Thoracic aorta (tissue), 2 donors: ENCODE results near the gene TSPAN19. TPM values are rescaled to one million over a fixed set of nuclear protein-coding genes. Genes with fewer than 3 reads are reported as not detected.
"Not testable (repeated sequence)": the region's sequence is repeated elsewhere in the genome, so short reads cannot be mapped to it uniquely, and the experiment has no call there.

ENCODE experiments used
- ATAC-seq: fragments of 150-250 bp; one replicate; pipeline ENCODE4 v1.8.0; 2017; ENCODE audit warnings: low read depth; ENCODE audit not compliant: insufficient number of reproducible peaks, low FRiP score
- DNase-seq: peaks from one replicate; pipeline ENCODE4 v3.0.0-alpha.2; 2020; ENCODE audit warnings: low spot score
- H3K27ac ChIP-seq, 2 donors: fragments of 200-600 bp; sonication (generic); 1 replicate in 1 of 2; 2 replicates in 1 of 2; pipeline ENCODE4 v1.5.1; 2016; ENCODE audit warnings: mild to moderate bottlenecking in 2 of 2, moderate library complexity in 2 of 2
- H3K27me3 ChIP-seq: fragments of 200-600 bp; sonication (generic); replicated peaks from 2 replicates; pipeline ENCODE4 v1.6.0; 2016; ENCODE audit warnings: mild to moderate bottlenecking; ENCODE audit not compliant: insufficient read depth
- H3K36me3 ChIP-seq: fragments of 200-600 bp; sonication (generic); one replicate; pipeline ENCODE4 v1.5.1; 2016
- H3K4me1 ChIP-seq, 2 donors: fragments of 200-600 bp; sonication (generic); 1 replicate in 1 of 2; 2 replicates in 1 of 2; pipeline versions ENCODE4 v1.5.1 to v1.6.0; 2016; ENCODE audit warnings: low read depth in 2 of 2, mild to moderate bottlenecking in 1 of 2; ENCODE audit not compliant: control insufficient read depth in 1 of 2
- H3K4me3 ChIP-seq: fragments of 200-600 bp; sonication (generic); 2 replicates; pipeline ENCODE4 v1.5.1; 2016; ENCODE audit warnings: mild to moderate bottlenecking
- H3K9me3 ChIP-seq: fragments of 200-600 bp; sonication (generic); 2 replicates; pipeline ENCODE4 v1.5.1; 2016
- CTCF ChIP-seq: fragments of 200-600 bp; sonication (generic); IDR thresholded peaks from one replicate; pipeline ENCODE4 v1.5.1; 2019; ENCODE audit warnings: antibody characterized with exemption
- total RNA-seq, 2 donors: library from RNA; depleted of rRNA; stranded (reverse); fragments of >200 nt; gene quantifications; one replicate each; pipeline versions ENCODE4 v1.1.0 to v1.2.3, GENCODE V29; 2016

Gene TSPAN19
- total RNA-seq, 2 donors from 2014 or later: not detected

DNA sequence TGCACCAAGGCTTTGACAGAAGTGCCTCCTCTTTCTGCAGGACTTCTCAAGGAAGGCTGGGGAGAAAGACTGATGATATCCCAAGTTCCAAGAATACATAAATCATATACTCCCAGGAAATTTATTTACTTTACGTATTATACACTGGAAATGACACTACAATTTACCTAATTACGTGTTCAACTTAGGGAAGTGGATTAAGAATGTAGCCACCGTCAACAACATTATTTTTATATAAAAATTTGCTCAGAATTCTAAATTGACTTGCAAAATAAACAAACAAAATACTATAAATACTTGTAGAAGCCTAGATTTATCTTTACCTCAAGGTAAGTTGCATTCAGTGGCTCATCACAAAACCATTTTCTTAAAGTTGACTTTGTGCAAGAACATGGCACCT, 18.9 kb downstream of the TSPAN19 start:
- Histone ChIP-seq H3K27ac (no peak overlapping the region), H3K9me3 (no peaks in the 10 kb centered on the region), H3K36me3 (no peaks in the 10 kb centered on the region), H3K27me3 (no peaks in the 10 kb centered on the region), H3K4me3 (no peak overlapping the region), H3K4me1 (no peaks in the 10 kb centered on the region)
- no peak for DNase-seq
- no peak for ATAC-seq
- no peak for TF ChIP-seq CTCF

GRCh38 chr12:85016413-85016812, 19.7 kb downstream of the TSPAN19 start:
- ATAC-seq (no peak), DNase-seq (no peak)
- Histone ChIP-seq H3K27me3 (no peaks in the 10 kb centered on the region), H3K9me3 (no peaks in the 10 kb centered on the region), H3K36me3 (no peaks in the 10 kb centered on the region), H3K4me1 (no peaks in the 10 kb centered on the region), H3K4me3 (no peak overlapping the region), H3K27ac (no peak overlapping the region)
- no peak for TF ChIP-seq CTCF

GRCh38 chr12:85007836-85008235, 28.2 kb downstream of the TSPAN19 start:
- Histone ChIP-seq H3K27me3 (no peaks in the 10 kb centered on the region), H3K27ac (no peak overlapping the region), H3K36me3 (no peaks in the 10 kb centered on the region), H3K9me3 (no peaks in the 10 kb centered on the region), H3K4me1 (no peaks in the 10 kb centered on the region), H3K4me3 (no peak overlapping the region)
- TF ChIP-seq CTCF: no peak
- DNase-seq: no peak
- ATAC-seq: no peak

DNA sequence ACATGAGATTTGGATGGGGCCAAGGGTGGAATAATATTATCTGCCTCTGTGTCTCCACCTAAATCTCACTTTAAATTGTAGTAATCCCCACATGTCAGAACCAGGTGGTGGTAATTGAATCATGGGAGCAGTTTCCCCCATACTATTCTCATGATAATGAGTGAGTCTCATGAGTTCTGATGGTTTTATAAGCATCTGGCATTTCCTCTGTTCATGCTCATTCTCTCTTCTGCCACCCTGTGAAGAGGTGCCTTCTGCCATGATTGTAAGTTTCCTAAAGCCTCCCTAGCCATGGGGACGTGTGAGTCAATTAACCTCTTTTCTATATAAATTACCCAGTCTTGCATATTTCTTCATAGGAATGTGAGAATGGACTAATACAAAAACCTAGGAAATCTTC, 29.9 kb downstream of the TSPAN19 start:
- Histone ChIP-seq H3K9me3 (no peaks in the 10 kb centered on the region), H3K27ac (no peak overlapping the region), H3K36me3 (no peaks in the 10 kb centered on the region), H3K4me3 (no peak overlapping the region), H3K27me3 (no peaks in the 10 kb centered on the region), H3K4me1 (no peaks in the 10 kb centered on the region)
- no peak for TF ChIP-seq CTCF
- no peak for DNase-seq
- ATAC-seq: no peak

DNA sequence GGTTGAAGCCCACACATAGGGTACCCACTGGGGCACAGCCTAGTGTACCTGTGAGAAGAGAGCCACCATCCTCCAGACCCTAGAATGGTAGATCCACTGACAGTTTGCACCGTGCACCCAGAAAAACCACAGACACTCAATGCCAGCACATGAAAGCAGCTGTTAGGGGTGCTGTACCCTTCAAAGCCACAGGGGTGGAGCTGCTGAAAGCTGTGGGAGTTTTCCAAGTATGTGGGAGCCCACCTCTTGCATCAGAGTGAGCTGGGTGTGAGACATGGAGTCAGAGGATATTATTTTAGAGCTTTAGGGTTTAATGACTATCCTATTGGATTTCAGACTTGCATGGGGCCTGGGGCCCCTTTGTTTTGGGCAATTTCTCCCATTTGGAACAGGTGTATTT, 30.5 kb downstream of the TSPAN19 start:
- H3K4me3 ChIP-seq: no peak overlapping the region
- no peak overlapping the region for H3K27ac ChIP-seq
- no peaks in the 10 kb centered on the region for H3K9me3 ChIP-seq
- no peaks in the 10 kb centered on the region for H3K4me1 ChIP-seq
- no peaks in the 10 kb centered on the region for H3K36me3 ChIP-seq
- DNase-seq (no peak), ATAC-seq (no peak)
- no peaks in the 10 kb centered on the region for H3K27me3 ChIP-seq
- TF ChIP-seq CTCF: no peak

DNA sequence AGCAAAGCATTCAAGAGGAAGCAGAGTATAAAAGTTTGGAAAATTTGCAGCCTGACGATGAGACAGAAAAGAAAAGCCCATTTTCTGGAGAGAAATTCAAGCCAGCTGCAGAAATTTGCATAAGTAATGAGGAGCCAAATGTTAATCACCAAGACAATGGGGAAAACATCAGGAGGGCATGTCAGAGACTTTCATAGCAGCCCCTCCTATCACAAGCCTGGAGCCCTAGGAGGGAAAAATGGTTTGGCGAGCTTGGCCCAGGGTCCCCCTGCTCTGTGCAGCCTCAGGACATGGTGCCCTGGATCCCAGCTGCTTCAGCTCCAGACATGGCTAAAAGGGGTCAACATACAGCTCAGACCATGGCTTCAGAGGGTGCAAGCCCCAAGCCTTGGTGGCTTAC, 31.0 kb downstream of the TSPAN19 start:
- not testable (repeated sequence) for H3K9me3 ChIP-seq, H3K4me1 ChIP-seq, H3K36me3 ChIP-seq, ATAC-seq, H3K27ac ChIP-seq, DNase-seq, H3K4me3 ChIP-seq, H3K27me3 ChIP-seq
